ENCODE results near the gene LSG1. TPM values are rescaled to one million over a fixed set of nuclear protein-coding genes. Genes with fewer than 3 reads are reported as not detected.
A peak's percentile ranks its signal among the peaks of the same experiment; 100 is the strongest.
"Not testable (repeated sequence)": the region's sequence is repeated elsewhere in the genome, so short reads cannot be mapped to it uniquely, and the experiment has no call there.

Gene LSG1
- total RNA-seq, 1 donor from 2014 or later, result 36.8 TPM

- intact Hi-C loops (cut with DNase I), result no loop called here
- H3K4me1 ChIP-seq, result no peaks in the 10 kb centered on the region
- H3K27me3 ChIP-seq, result no peaks in the 10 kb centered on the region
- ATAC-seq (peak; percentile 16), DNase-seq (no peak)
- H3K4me3 ChIP-seq, result no peak overlapping the region
- H3K36me3 ChIP-seq, result no peaks in the 10 kb centered on the region
- no peak for TF ChIP-seq CTCF (IDR thresholded peaks at IDR 0.05)
- H3K9me3 ChIP-seq, result no peaks in the 10 kb centered on the region
- no peak overlapping the region for H3K27ac ChIP-seq
Observed at GRCh38 chr3:194606941-194607340, 65.0 kb downstream of the LSG1 start.

GRCh38 chr3:194606163-194606562 lies 65.8 kb downstream of the LSG1 start:
- no peak for DNase-seq
- no peaks in the 10 kb centered on the region for H3K9me3 ChIP-seq
- intact Hi-C loops (cut with DNase I), result no loop called here
- no peaks in the 10 kb centered on the region for H3K36me3 ChIP-seq
- H3K27me3 ChIP-seq, result no peaks in the 10 kb centered on the region
- no peak overlapping the region for H3K4me3 ChIP-seq
- no peak for ATAC-seq
- no peak overlapping the region for H3K27ac ChIP-seq
- TF ChIP-seq CTCF (IDR thresholded peaks at IDR 0.05), result no peak
- H3K4me1 ChIP-seq, result no peaks in the 10 kb centered on the region

GRCh38 chr3:194605314-194605713 lies 66.7 kb downstream of the LSG1 start:
- ATAC-seq; H3K4me1 ChIP-seq; H3K36me3 ChIP-seq; H3K9me3 ChIP-seq; H3K27ac ChIP-seq; H3K4me3 ChIP-seq; DNase-seq; H3K27me3 ChIP-seq; intact Hi-C loops (cut with DNase I): not testable (repeated sequence)

- ATAC-seq (no peak), DNase-seq (no peak)
- Histone ChIP-seq H3K36me3 (no peaks in the 10 kb centered on the region), H3K4me1 (no peaks in the 10 kb centered on the region), H3K4me3 (no peak overlapping the region), H3K27ac (no peak overlapping the region), H3K27me3 (no peaks in the 10 kb centered on the region), H3K9me3 (no peaks in the 10 kb centered on the region)
- peak; percentile 39 for TF ChIP-seq CTCF (IDR thresholded peaks at IDR 0.05)
- intact Hi-C loops (cut with DNase I), result no loop called here
Observed at GRCh38 chr3:194604837-194605236, 67.2 kb downstream of the LSG1 start.

GRCh38 chr3:194604126-194604525 lies 67.9 kb downstream of the LSG1 start:
- no peaks in the 10 kb centered on the region for H3K9me3 ChIP-seq

GRCh38 chr3:194602669-194603171 lies 69.3 kb downstream of the LSG1 start:
- no peak for ATAC-seq
- no peaks in the 10 kb centered on the region for H3K36me3 ChIP-seq
- no peaks in the 10 kb centered on the region for H3K27me3 ChIP-seq
- H3K4me1 ChIP-seq, result no peaks in the 10 kb centered on the region
- DNase-seq, result no peak
- H3K9me3 ChIP-seq, result no peaks in the 10 kb centered on the region
- no peak overlapping the region for H3K27ac ChIP-seq
- no peak overlapping the region for H3K4me3 ChIP-seq
- no peak for TF ChIP-seq CTCF (IDR thresholded peaks at IDR 0.05)
- intact Hi-C loops (cut with DNase I), result no loop called here

More at GRCh38 chr3:194604126-194604525, 67.9 kb downstream of the LSG1 start:
- no peak overlapping the region for H3K27ac ChIP-seq
- no peak for TF ChIP-seq CTCF (IDR thresholded peaks at IDR 0.05)
- intact Hi-C loops (cut with DNase I), result no loop called here
- DNase-seq (no peak), ATAC-seq (no peak)
- H3K36me3 ChIP-seq, result no peaks in the 10 kb centered on the region
- no peaks in the 10 kb centered on the region for H3K4me1 ChIP-seq
- no peaks in the 10 kb centered on the region for H3K27me3 ChIP-seq
- no peak overlapping the region for H3K4me3 ChIP-seq
